Naive thymus-derived CD8-positive, alpha-beta T cell (primary cell): ENCODE results near the gene CTDNEP1. TPM values are rescaled to one million over a fixed set of nuclear protein-coding genes. Genes with fewer than 3 reads are reported as not detected.

ENCODE experiments used
- ATAC-seq, 2 donors: fragments of 150-1000 bp; cut with Tn5 transposase in 1 of 2; sonication (Bioruptor Pico), chemical (Tn5 transposase) in 1 of 2; 1 replicate in 1 of 2; 2 replicates in 1 of 2; pipeline ENCODE4 v1.10.0; 2021; ENCODE audit warnings: mild to moderate bottlenecking in 2 of 2, moderate library complexity in 2 of 2
- POLR2A ChIA-PET: fragments of 350-600 bp; sonication (Branson Sonifier 250); formaldehyde crosslinking; loops from one replicate; lab custom pipeline; 2021; ENCODE audit warnings: antibody characterized with exemption; lab: Charles Lee
- DNase-seq, 10 donors: peaks; one replicate each; pipeline versions ENCODE4 v3.0.0 to v3.0.0-alpha.2; 2020 to 2022
- H3K27ac Mint-ChIP-seq, 10 donors: one replicate each; pipeline ENCODE4 v1.8.0; 2020 to 2022; ENCODE audit warnings: mild to moderate bottlenecking in 10 of 10, mixed read lengths in 10 of 10, moderate library complexity in 4 of 10, inconsistent platforms in 1 of 10
- H3K27me3 Mint-ChIP-seq, 5 donors: one replicate each; pipeline ENCODE4 v1.8.0; 2021 to 2022; ENCODE audit warnings: mixed read lengths in 5 of 5
- H3K36me3 Mint-ChIP-seq, 3 donors: one replicate each; pipeline ENCODE4 v1.8.0; 2020 to 2022; ENCODE audit warnings: mixed read lengths in 3 of 3, mild to moderate bottlenecking in 2 of 3, inconsistent platforms in 1 of 3
- H3K4me1 Mint-ChIP-seq, 4 donors: one replicate each; pipeline ENCODE4 v1.8.0; 2021 to 2022; ENCODE audit warnings: mixed read lengths in 4 of 4
- H3K4me3 Mint-ChIP-seq, 10 donors: one replicate each; pipeline ENCODE4 v1.8.0; 2020 to 2022; ENCODE audit warnings: mild to moderate bottlenecking in 10 of 10, mixed read lengths in 10 of 10, moderate library complexity in 6 of 10, inconsistent platforms in 1 of 10
- H3K9me3 Mint-ChIP-seq, 9 donors: one replicate each; pipeline ENCODE4 v1.8.0; 2020 to 2022; ENCODE audit warnings: mixed read lengths in 9 of 9, mild to moderate bottlenecking in 3 of 9, inconsistent platforms in 1 of 9, moderate library complexity in 1 of 9
- polyA plus RNA-seq, 3 donors: library from polyadenylated mRNA; unstranded; fragments of 300-500 nt; fragmentation: Illumina TruSeq; gene quantifications; one replicate each; pipeline ENCODE4 v1.2.3, GENCODE V29; 2021
- total RNA-seq, 8 experiments: library from RNA in 2 of 8; stranded (reverse) in 2 of 8; gene quantifications; one replicate each; pipeline ENCODE4 v1.2.3 and lab custom pipeline; 2021 to 2026

The CTDNEP1 gene
- 100 to 1,000 TPM; 138 to 142 TPM for total RNA-seq
- 10 to 100 TPM; 33.6 to 42.3 (median 39.7) TPM for polyA plus RNA-seq
- 5.9 to 16.2 (median 14.4) reads per million in 6 experiments for total RNA-seq (lab: John Stamatoyannopoulos, UW)

- Mint-ChIP-seq H3K4me3 (peak within 1 kb of the TSS; percentile 91 to 98 (median 95)), H3K27me3 (no peaks in the 10 kb centered on the region), H3K4me1 (peaks cover 21 to 50% (median 48%) of the 10 kb centered on the region in 4 donors), H3K36me3 (peaks cover 0 to 40% (median 2%) of the 10 kb centered on the region in 3 donors), H3K27ac (peak within 1 kb of the TSS; percentile 90 to 100 (median 100)), H3K9me3 (no peaks in the 10 kb centered on the region)
- ATAC-seq (peak; percentile 88 to 90), DNase-seq (peak in 9 of 10 donors; percentile 97 to 100 (median 99))
- POLR2A ChIA-PET, result interaction anchor here (0.7 to 5.6 kb wide), 6 partner anchors 12 to 434 kb away, joined by 3 to 89 read pairs (median 5); partner anchors contain the start of genes DVL2, GABARAP and PHF23
Measured at GRCh38 chr17:7251661-7252175, at the start of gene CTDNEP1. Gene CTDNEP1 (minus strand): TSS chr17:7251734. CDS start chr17:7251296, 438 bp downstream.

GRCh38 chr17:7296189-7296861 lies 44.8 kb upstream of the CTDNEP1 start:
- DNase-seq (peak; percentile 30 to 74 (median 58)), ATAC-seq (peak; percentile 11 to 21)
- H3K9me3 Mint-ChIP-seq, result no peaks in the 10 kb centered on the region
- peak overlapping the region; percentile 16 to 96 (median 83) for H3K4me3 Mint-ChIP-seq
- POLR2A ChIA-PET, result interaction anchor here (0.6 to 2.0 kb wide), 17 partner anchors 9 to 250 kb away, joined by 3 to 12 read pairs (median 6); partner anchors contain the start of genes ACAP1, NEURL4 and SLC2A4
- peaks cover 10 to 24% (median 20%) of the 10 kb centered on the region in 4 donors for H3K4me1 Mint-ChIP-seq
- H3K36me3 Mint-ChIP-seq, result no peaks in the 10 kb centered on the region
- peak overlapping the region in 2 of 10 donors; percentile 46 to 67 for H3K27ac Mint-ChIP-seq
- H3K27me3 Mint-ChIP-seq, result peaks cover 0 to 19% (median 7%) of the 10 kb centered on the region in 5 donors

GRCh38 chr17:7295230-7296180 lies 44.0 kb upstream of the CTDNEP1 start:
- ATAC-seq (peak; percentile 10 to 24), DNase-seq (no peak)
- peaks cover 10 to 24% (median 20%) of the 10 kb centered on the region in 4 donors for H3K4me1 Mint-ChIP-seq
- no peaks in the 10 kb centered on the region for H3K36me3 Mint-ChIP-seq
- no peaks in the 10 kb centered on the region for H3K9me3 Mint-ChIP-seq
- peak overlapping the region; percentile 75 to 96 (median 86) for H3K4me3 Mint-ChIP-seq
- H3K27me3 Mint-ChIP-seq, result peaks cover 0 to 19% (median 7%) of the 10 kb centered on the region in 5 donors
- peak overlapping the region in 4 of 10 donors; percentile 54 to 87 (median 68) for H3K27ac Mint-ChIP-seq
- POLR2A ChIA-PET, result interaction anchor here (0.6 to 2.0 kb wide), 14 partner anchors 8 to 250 kb away, joined by 3 to 12 read pairs (median 6); partner anchors contain the start of genes ACAP1, NEURL4 and SLC2A4

- Mint-ChIP-seq H3K9me3 (no peaks in the 10 kb centered on the region), H3K27me3 (peaks cover 0 to 17% (median 4%) of the 10 kb centered on the region in 5 donors), H3K36me3 (no peaks in the 10 kb centered on the region), H3K27ac (peak within 1 kb of the TSS in 6 of 10 donors; percentile 51 to 87 (median 63)), H3K4me1 (peaks cover 10 to 24% (median 20%) of the 10 kb centered on the region in 4 donors), H3K4me3 (peak within 1 kb of the TSS; percentile 75 to 96 (median 86))
- peak; percentile 59 to 84 (median 62) for DNase-seq
- POLR2A ChIA-PET, result no interaction called here
- ATAC-seq, result peak; percentile 76
Measured at GRCh38 chr17:7294614-7295153, 43.1 kb upstream of the CTDNEP1 start, which contains the start of gene YBX2. Gene YBX2 (minus strand): TSS chr17:7294639. CDS start chr17:7294500, 139 bp downstream.

GRCh38 chr17:7293816-7294613 lies 42.5 kb upstream of the CTDNEP1 start:
- POLR2A ChIA-PET, result interaction anchor here (0.9 to 1.3 kb wide), 4 partner anchors 9 to 55 kb away, joined by 4 to 6 read pairs (median 6); partner anchors contain the start of genes GABARAP and PHF23
- Mint-ChIP-seq H3K27ac (peak overlapping the region in 4 of 10 donors; percentile 2 to 63 (median 52)), H3K4me3 (peak overlapping the region; percentile 56 to 86 (median 68)), H3K4me1 (peaks cover 10 to 24% (median 20%) of the 10 kb centered on the region in 4 donors), H3K27me3 (peaks cover 0 to 16% (median 4%) of the 10 kb centered on the region in 5 donors), H3K9me3 (no peaks in the 10 kb centered on the region), H3K36me3 (no peaks in the 10 kb centered on the region)
- peak; percentile 16 to 41 for ATAC-seq
- peak in 4 of 10 donors; percentile 21 to 70 (median 34) for DNase-seq

GRCh38 chr17:7293159-7293558 lies 41.6 kb upstream of the CTDNEP1 start:
- Mint-ChIP-seq H3K4me3 (peak overlapping the region in 9 of 10 donors; percentile 12 to 72 (median 68)), H3K36me3 (no peaks in the 10 kb centered on the region), H3K9me3 (no peaks in the 10 kb centered on the region), H3K4me1 (peaks cover 10 to 24% (median 20%) of the 10 kb centered on the region in 4 donors), H3K27ac (peak overlapping the region in 3 of 10 donors; percentile 51 to 56 (median 54)), H3K27me3 (peaks cover 0 to 16% (median 4%) of the 10 kb centered on the region in 5 donors)
- DNase-seq (peak in 1 of 10 donors; percentile 47), ATAC-seq (no peak)
- POLR2A ChIA-PET, result interaction anchor here (0.5 to 1.3 kb wide), 6 partner anchors 9 to 107 kb away, joined by 3 to 6 read pairs (median 4); partner anchors contain the start of genes GABARAP and PHF23

GRCh38 chr17:7292729-7293128 lies 41.2 kb upstream of the CTDNEP1 start:
- Mint-ChIP-seq H3K27me3 (peaks cover 0 to 18% (median 4%) of the 10 kb centered on the region in 5 donors), H3K36me3 (no peaks in the 10 kb centered on the region), H3K27ac (peak overlapping the region in 1 of 10 donors; percentile 44), H3K4me1 (peaks cover 10 to 24% (median 20%) of the 10 kb centered on the region in 4 donors), H3K4me3 (peak overlapping the region in 6 of 10 donors; percentile 6 to 67 (median 40)), H3K9me3 (no peaks in the 10 kb centered on the region)
- POLR2A ChIA-PET, result interaction anchor here (0.5 to 1.3 kb wide), 5 partner anchors 15 to 108 kb away, joined by 3 to 6 read pairs (median 3); partner anchors contain the start of genes GABARAP and PHF23
- no peak for DNase-seq
- no peak for ATAC-seq

GRCh38 chr17:7292194-7292593 lies 40.7 kb upstream of the CTDNEP1 start:
- peaks cover 10 to 24% (median 20%) of the 10 kb centered on the region in 4 donors for H3K4me1 Mint-ChIP-seq
- no peaks in the 10 kb centered on the region for H3K36me3 Mint-ChIP-seq
- ATAC-seq (no peak), DNase-seq (no peak)
- peaks cover 0 to 18% (median 4%) of the 10 kb centered on the region in 5 donors for H3K27me3 Mint-ChIP-seq
- no peak overlapping the region for H3K4me3 Mint-ChIP-seq
- POLR2A ChIA-PET, result interaction anchor here (1.2 to 1.3 kb wide), 2 partner anchors 16 to 64 kb away, joined by 3 read pairs; no protein-coding TSS in a partner anchor
- peak overlapping the region in 1 of 10 donors; percentile 56 for H3K27ac Mint-ChIP-seq
- no peaks in the 10 kb centered on the region for H3K9me3 Mint-ChIP-seq

GRCh38 chr17:7290685-7291084 lies 39.2 kb upstream of the CTDNEP1 start:
- no peak for DNase-seq
- Mint-ChIP-seq H3K27ac (no peak overlapping the region), H3K36me3 (no peaks in the 10 kb centered on the region), H3K4me1 (peaks cover 9 to 16% (median 12%) of the 10 kb centered on the region in 4 donors), H3K9me3 (no peaks in the 10 kb centered on the region), H3K27me3 (peaks cover 0 to 17% (median 3%) of the 10 kb centered on the region in 5 donors), H3K4me3 (no peak overlapping the region)
- no peak for ATAC-seq
- POLR2A ChIA-PET, result no interaction called here

- Mint-ChIP-seq H3K4me1 (peaks cover 5 to 13% (median 9%) of the 10 kb centered on the region in 4 donors), H3K27me3 (peaks cover 0 to 15% (median 1%) of the 10 kb centered on the region in 5 donors), H3K36me3 (no peaks in the 10 kb centered on the region), H3K4me3 (no peak overlapping the region), H3K27ac (no peak overlapping the region), H3K9me3 (no peaks in the 10 kb centered on the region)
- ATAC-seq (no peak), DNase-seq (no peak)
- POLR2A ChIA-PET, result no interaction called here
Measured at GRCh38 chr17:7290166-7290565, 38.6 kb upstream of the CTDNEP1 start.
